Nephron (organoid): ENCODE data around the gene MACC1.

Source experiments
- H3K27ac Mint-ChIP-seq, 3 experiments: 2 replicates each; pipeline ENCODE4 v1.8.0; 2020; ENCODE audit warnings: mixed read lengths in 3 of 3, mild to moderate bottlenecking in 2 of 3, moderate library complexity in 1 of 3
- H3K27me3 Mint-ChIP-seq: 2 replicates; pipeline ENCODE4 v1.8.0; 2021; ENCODE audit warnings: low read depth, mild to moderate bottlenecking, moderate library complexity, mixed read lengths
- H3K36me3 Mint-ChIP-seq: 2 replicates; pipeline ENCODE4 v1.8.0; 2020; ENCODE audit warnings: low read depth, mixed read lengths
- H3K4me1 Mint-ChIP-seq: 2 replicates; pipeline ENCODE4 v1.8.0; 2020; ENCODE audit warnings: mixed read lengths
- H3K4me3 Mint-ChIP-seq, 3 experiments: 2 replicates each; pipeline ENCODE4 v1.8.0; 2020; ENCODE audit warnings: mild to moderate bottlenecking in 3 of 3, mixed read lengths in 3 of 3, moderate library complexity in 2 of 3
- H3K9me3 Mint-ChIP-seq: 2 replicates; pipeline ENCODE4 v1.8.0; 2020; ENCODE audit warnings: mixed read lengths
- CTCF ChIP-seq, 3 experiments: fragments of 200-600 bp; sonication (generic); IDR thresholded peaks; one replicate each; pipeline ENCODE4 v1.5.0; 2021; ENCODE audit warnings: antibody characterized with exemption in 3 of 3; ENCODE audit not compliant: unreplicated experiment in 3 of 3

MACC1 gene

GRCh38 chr7:20222219-20222828 is 5.1 kb upstream of the MACC1 start:
- TF ChIP-seq CTCF (IDR thresholded peaks at IDR 0.05; ENCODE audit: unreplicated experiment in 3 of 3) = no peak
- H3K36me3 Mint-ChIP-seq = no peaks in the 10 kb centered on the region
- H3K27me3 Mint-ChIP-seq = no peaks in the 10 kb centered on the region
- no peak overlapping the region for H3K4me3 Mint-ChIP-seq
- H3K4me1 Mint-ChIP-seq = no peaks in the 10 kb centered on the region
- H3K27ac Mint-ChIP-seq = no peak overlapping the region
- H3K9me3 Mint-ChIP-seq = no peaks in the 10 kb centered on the region

GRCh38 chr7:20220921-20221547 is 3.9 kb upstream of the MACC1 start:
- no peak for TF ChIP-seq CTCF (IDR thresholded peaks at IDR 0.05; ENCODE audit: unreplicated experiment in 3 of 3)
- Mint-ChIP-seq H3K36me3 (no peaks in the 10 kb centered on the region), H3K4me1 (no peaks in the 10 kb centered on the region)

GRCh38 chr7:20220293-20220761 is 3.1 kb upstream of the MACC1 start:
- Mint-ChIP-seq H3K9me3 (no peaks in the 10 kb centered on the region), H3K27me3 (no peaks in the 10 kb centered on the region)
- TF ChIP-seq CTCF (IDR thresholded peaks at IDR 0.05; ENCODE audit: unreplicated experiment in 3 of 3) = no peak

More at GRCh38 chr7:20220921-20221547, 3.9 kb upstream of the MACC1 start:
- no peak overlapping the region for H3K4me3 Mint-ChIP-seq
- H3K27me3 Mint-ChIP-seq = no peaks in the 10 kb centered on the region
- H3K9me3 Mint-ChIP-seq = no peaks in the 10 kb centered on the region
- no peak overlapping the region for H3K27ac Mint-ChIP-seq

GRCh38 chr7:20219446-20220292 is 2.5 kb upstream of the MACC1 start:
- no peaks in the 10 kb centered on the region for H3K4me1 Mint-ChIP-seq
- H3K36me3 Mint-ChIP-seq = no peaks in the 10 kb centered on the region
- H3K27me3 Mint-ChIP-seq = no peaks in the 10 kb centered on the region
- H3K27ac Mint-ChIP-seq = peak overlapping the region; percentile 4 to 97 (median 86)
- H3K9me3 Mint-ChIP-seq = no peaks in the 10 kb centered on the region
- no peak overlapping the region for H3K4me3 Mint-ChIP-seq
- TF ChIP-seq CTCF (IDR thresholded peaks at IDR 0.05; ENCODE audit: unreplicated experiment in 3 of 3) = no peak

More at GRCh38 chr7:20220293-20220761, 3.1 kb upstream of the MACC1 start:
- Mint-ChIP-seq H3K36me3 (no peaks in the 10 kb centered on the region), H3K4me3 (no peak overlapping the region), H3K27ac (peak overlapping the region in 1 of 3 experiments; percentile 97), H3K4me1 (no peaks in the 10 kb centered on the region)

- Mint-ChIP-seq H3K36me3 (no peaks in the 10 kb centered on the region), H3K9me3 (peaks cover 2% of the 10 kb centered on the region), H3K27me3 (no peaks in the 10 kb centered on the region), H3K4me1 (no peaks in the 10 kb centered on the region), H3K27ac (peak overlapping the region; percentile 4 to 97 (median 86)), H3K4me3 (no peak overlapping the region)
- no peak for TF ChIP-seq CTCF (IDR thresholded peaks at IDR 0.05; ENCODE audit: unreplicated experiment in 3 of 3)
Measured at GRCh38 chr7:20219062-20219445, 1.9 kb upstream of the MACC1 start.
